OCI-LY1 (cell line): Measurements from ENCODE around the gene GALNTL6.

Experiments
- EZH2 ChIP-seq: fragments of 200-600 bp; sonication (generic), shearing (Covaris generic); IDR thresholded peaks from 2 replicates; pipeline ENCODE4 v1.8.0; 2017; ENCODE audit warnings: borderline replicate concordance, mixed run types, mild to moderate bottlenecking, antibody characterized with exemption, low read length, moderate library complexity, mixed read lengths
- TF ChIP-seq, protein P1 (sequence below): fragments of 200-600 bp; sonication (generic), shearing (Covaris generic); IDR thresholded peaks from 2 replicates; pipeline ENCODE4 v1.5.1; 2017; ENCODE audit warnings: mild to moderate bottlenecking, antibody characterized with exemption, low read length, moderate library complexity, mixed read lengths

DNA sequence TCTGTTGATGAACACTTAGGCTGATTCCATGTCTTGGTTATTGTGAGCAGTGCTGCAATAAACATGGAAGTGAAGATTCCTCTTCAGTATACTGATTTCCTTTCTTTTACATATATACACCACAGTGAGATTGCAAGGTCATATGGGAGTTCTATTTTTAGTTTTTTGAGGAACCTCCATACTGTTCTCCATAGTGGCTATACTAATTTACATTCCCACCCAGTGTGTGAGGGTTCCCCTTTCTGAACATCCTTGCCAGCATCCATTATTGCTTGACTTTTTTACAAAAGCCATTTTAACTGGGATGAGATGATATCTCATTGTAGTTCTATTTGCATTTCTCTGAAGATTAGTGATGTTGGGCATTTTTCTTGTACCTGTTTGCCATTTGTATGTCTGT is 1274.9 kb downstream of the GALNTL6 start:
- TF ChIP-seq, protein P1, sequence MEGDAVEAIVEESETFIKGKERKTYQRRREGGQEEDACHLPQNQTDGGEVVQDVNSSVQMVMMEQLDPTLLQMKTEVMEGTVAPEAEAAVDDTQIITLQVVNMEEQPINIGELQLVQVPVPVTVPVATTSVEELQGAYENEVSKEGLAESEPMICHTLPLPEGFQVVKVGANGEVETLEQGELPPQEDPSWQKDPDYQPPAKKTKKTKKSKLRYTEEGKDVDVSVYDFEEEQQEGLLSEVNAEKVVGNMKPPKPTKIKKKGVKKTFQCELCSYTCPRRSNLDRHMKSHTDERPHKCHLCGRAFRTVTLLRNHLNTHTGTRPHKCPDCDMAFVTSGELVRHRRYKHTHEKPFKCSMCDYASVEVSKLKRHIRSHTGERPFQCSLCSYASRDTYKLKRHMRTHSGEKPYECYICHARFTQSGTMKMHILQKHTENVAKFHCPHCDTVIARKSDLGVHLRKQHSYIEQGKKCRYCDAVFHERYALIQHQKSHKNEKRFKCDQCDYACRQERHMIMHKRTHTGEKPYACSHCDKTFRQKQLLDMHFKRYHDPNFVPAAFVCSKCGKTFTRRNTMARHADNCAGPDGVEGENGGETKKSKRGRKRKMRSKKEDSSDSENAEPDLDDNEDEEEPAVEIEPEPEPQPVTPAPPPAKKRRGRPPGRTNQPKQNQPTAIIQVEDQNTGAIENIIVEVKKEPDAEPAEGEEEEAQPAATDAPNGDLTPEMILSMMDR: no peak
- no peak for TF ChIP-seq EZH2
